Neural progenitor cell (in vitro differentiated cells): ENCODE results near the gene TRAF6. TPM values are rescaled to one million over a fixed set of nuclear protein-coding genes. Genes with fewer than 3 reads are reported as not detected.

ENCODE experiments used
- DNase-seq: peaks from one replicate; pipeline ENCODE4 v3.0.0-alpha.2; 2016; ENCODE audit warnings: low spot score
- H2AFZ ChIP-seq: fragments of 200-600 bp; sonication (generic); replicated peaks from 2 replicates; pipeline ENCODE4 v1.6.1; 2016; ENCODE audit warnings: antibody characterized with exemption
- H3F3A ChIP-seq: fragments of 200-600 bp; sonication (generic); 2 replicates; pipeline ENCODE4 v1.6.1; 2016; ENCODE audit warnings: antibody characterized with exemption, low read depth
- H3K27ac ChIP-seq: fragments of 200-600 bp; sonication (generic); 2 replicates; pipeline ENCODE4 v1.5.1; 2016; ENCODE audit warnings: mild to moderate bottlenecking
- H3K27me3 ChIP-seq: fragments of 200-600 bp; sonication (generic); 2 replicates; pipeline ENCODE4 v1.6.1; 2016; ENCODE audit warnings: mild to moderate bottlenecking, moderate library complexity
- H3K36me3 ChIP-seq: fragments of 200-600 bp; sonication (generic); 2 replicates; pipeline ENCODE4 v1.5.1; 2016
- H3K4me1 ChIP-seq: fragments of 200-600 bp; sonication (generic); 2 replicates; pipeline ENCODE4 v1.6.1; 2016; ENCODE audit warnings: mixed run types
- H3K4me2 ChIP-seq: fragments of 200-600 bp; sonication (generic); 2 replicates; pipeline ENCODE4 v1.6.1; 2016
- H3K4me3 ChIP-seq: fragments of 200-600 bp; sonication (generic); 2 replicates; pipeline ENCODE4 v1.5.1; 2016
- H3K79me2 ChIP-seq: fragments of 200-600 bp; sonication (generic); 2 replicates; pipeline ENCODE4 v1.6.1; 2016; ENCODE audit warnings: low read depth
- H3K9ac ChIP-seq: fragments of 200-600 bp; sonication (generic); 2 replicates; pipeline ENCODE4 v1.6.1; 2016
- H3K9me3 ChIP-seq: fragments of 200-600 bp; sonication (generic); 2 replicates; pipeline ENCODE4 v1.5.1; 2016; ENCODE audit warnings: low read depth
- H4K20me1 ChIP-seq: fragments of 200-600 bp; sonication (generic); 2 replicates; pipeline ENCODE4 v1.6.1; 2016; ENCODE audit warnings: low read depth
- H3K27ac Mint-ChIP-seq: 3 replicates; pipeline ENCODE4 v1.8.0; 2021; ENCODE audit warnings: mixed read lengths
- H3K27me3 Mint-ChIP-seq: 2 replicates; pipeline ENCODE4 v1.8.0; 2022; ENCODE audit warnings: low read depth, mild to moderate bottlenecking, inconsistent platforms, moderate library complexity, mixed read lengths; ENCODE audit not compliant: insufficient read depth
- H3K36me3 Mint-ChIP-seq: 3 replicates; pipeline ENCODE4 v1.8.0; 2021; ENCODE audit warnings: mixed read lengths
- H3K4me1 Mint-ChIP-seq: 3 replicates; pipeline ENCODE4 v1.8.0; 2021; ENCODE audit warnings: mixed read lengths
- H3K4me3 Mint-ChIP-seq: 3 replicates; pipeline ENCODE4 v1.8.0; 2021; ENCODE audit warnings: mild to moderate bottlenecking, moderate library complexity, mixed read lengths
- H3K9me3 Mint-ChIP-seq: 3 replicates; pipeline ENCODE4 v1.8.0; 2020; ENCODE audit warnings: mixed read lengths
- EZH2 ChIP-seq: fragments of 200-600 bp; sonication (generic); IDR thresholded peaks from 2 replicates; pipeline ENCODE4 v1.6.1; 2017; ENCODE audit warnings: antibody characterized with exemption, mild to moderate bottlenecking, moderate library complexity
- EZH2phosphoT487 ChIP-seq: fragments of 200-600 bp; sonication (generic); IDR thresholded peaks from 2 replicates; pipeline ENCODE4 v1.6.1; 2017; ENCODE audit warnings: antibody characterized with exemption
- total RNA-seq: library from RNA; depleted of rRNA; stranded (reverse); fragments of >200 nt; gene quantifications from 2 replicates; pipeline ENCODE4 v1.2.3, GENCODE V29; 2015; ENCODE audit warnings: low replicate concordance
- TF ChIP-seq, protein P1 (sequence below): fragments of 200-600 bp; sonication (generic); IDR thresholded peaks from 2 replicates; pipeline ENCODE4 v1.5.1; 2017; ENCODE audit warnings: antibody characterized with exemption, mild to moderate bottlenecking

Gene TRAF6
- total RNA-seq, 1 donor from 2014 or later = 11.5 TPM

DNA sequence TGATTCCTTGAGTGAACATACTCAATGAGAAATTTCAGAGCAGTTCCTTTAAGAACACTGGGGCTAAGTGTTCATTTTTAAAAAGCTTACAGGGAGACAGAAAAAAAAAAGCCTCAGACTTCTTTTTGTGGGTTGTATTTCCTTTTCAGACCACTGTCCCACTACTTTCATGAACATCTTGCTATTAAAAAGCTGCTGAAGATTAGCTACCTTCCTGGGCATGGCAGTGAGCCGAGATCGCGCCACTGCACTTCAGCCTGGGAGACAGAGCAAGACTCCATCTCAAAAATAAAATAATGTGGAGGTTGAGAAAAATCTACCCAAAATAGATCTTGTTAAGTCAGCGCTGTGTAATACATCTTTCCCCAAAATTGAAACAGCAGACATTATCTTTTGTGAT, 10.8 kb downstream of the TRAF6 start:
- no peaks in the 10 kb centered on the region for H3K9me3 ChIP-seq
- no peak overlapping the region for H3K4me2 ChIP-seq
- DNase-seq = no peak
- no peaks in the 10 kb centered on the region for H4K20me1 ChIP-seq
- H3K27ac ChIP-seq = no peak overlapping the region
- H3K27me3 Mint-ChIP-seq = no peaks in the 10 kb centered on the region
- no peak for TF ChIP-seq EZH2phosphoT487
- TF ChIP-seq EZH2 = no peak
- TF ChIP-seq, protein P1, sequence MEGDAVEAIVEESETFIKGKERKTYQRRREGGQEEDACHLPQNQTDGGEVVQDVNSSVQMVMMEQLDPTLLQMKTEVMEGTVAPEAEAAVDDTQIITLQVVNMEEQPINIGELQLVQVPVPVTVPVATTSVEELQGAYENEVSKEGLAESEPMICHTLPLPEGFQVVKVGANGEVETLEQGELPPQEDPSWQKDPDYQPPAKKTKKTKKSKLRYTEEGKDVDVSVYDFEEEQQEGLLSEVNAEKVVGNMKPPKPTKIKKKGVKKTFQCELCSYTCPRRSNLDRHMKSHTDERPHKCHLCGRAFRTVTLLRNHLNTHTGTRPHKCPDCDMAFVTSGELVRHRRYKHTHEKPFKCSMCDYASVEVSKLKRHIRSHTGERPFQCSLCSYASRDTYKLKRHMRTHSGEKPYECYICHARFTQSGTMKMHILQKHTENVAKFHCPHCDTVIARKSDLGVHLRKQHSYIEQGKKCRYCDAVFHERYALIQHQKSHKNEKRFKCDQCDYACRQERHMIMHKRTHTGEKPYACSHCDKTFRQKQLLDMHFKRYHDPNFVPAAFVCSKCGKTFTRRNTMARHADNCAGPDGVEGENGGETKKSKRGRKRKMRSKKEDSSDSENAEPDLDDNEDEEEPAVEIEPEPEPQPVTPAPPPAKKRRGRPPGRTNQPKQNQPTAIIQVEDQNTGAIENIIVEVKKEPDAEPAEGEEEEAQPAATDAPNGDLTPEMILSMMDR = no peak
- no peaks in the 10 kb centered on the region for H3K4me1 ChIP-seq
- H3K36me3 ChIP-seq = peaks cover 10% of the 10 kb centered on the region
- H3K4me3 ChIP-seq = no peak overlapping the region
- H3F3A ChIP-seq = peaks cover 9% of the 10 kb centered on the region
- H3K9ac ChIP-seq = no peak overlapping the region
- H3K4me1 Mint-ChIP-seq = peaks cover 33% of the 10 kb centered on the region
- no peak overlapping the region for H3K4me3 Mint-ChIP-seq
- H3K36me3 Mint-ChIP-seq = peaks cover 13% of the 10 kb centered on the region
- H3K9me3 Mint-ChIP-seq = no peaks in the 10 kb centered on the region
- H3K27me3 ChIP-seq = no peaks in the 10 kb centered on the region
- peak overlapping the region; percentile 4 for H3K27ac Mint-ChIP-seq
- H2AFZ ChIP-seq = no peak overlapping the region
- peaks cover 29% of the 10 kb centered on the region for H3K79me2 ChIP-seq

DNA sequence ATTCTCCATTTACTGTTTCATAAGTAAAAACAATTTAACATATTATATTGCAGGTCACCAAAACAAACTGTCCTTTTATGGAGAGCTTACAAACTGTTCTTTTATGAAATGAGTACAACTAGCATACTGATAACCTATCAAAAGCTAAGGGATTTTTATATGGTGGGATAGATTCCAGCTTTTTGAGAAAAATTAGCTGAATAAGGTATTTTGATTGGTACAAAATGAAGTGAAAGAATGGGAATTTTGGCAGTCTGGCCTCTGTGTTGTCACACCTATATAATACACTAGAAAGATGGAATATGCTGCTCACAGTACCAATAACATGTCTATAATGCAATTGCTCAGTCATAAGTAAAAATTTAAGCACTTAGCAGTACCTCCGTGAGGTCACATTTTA, 11.4 kb downstream of the TRAF6 start:
- H3K4me2 ChIP-seq = no peak overlapping the region
- no peak overlapping the region for H3K27ac ChIP-seq
- H3K27me3 ChIP-seq = no peaks in the 10 kb centered on the region
- no peak overlapping the region for H3K4me3 Mint-ChIP-seq
- no peak for TF ChIP-seq EZH2
- TF ChIP-seq EZH2phosphoT487 = no peak
- TF ChIP-seq, protein P1 = no peak
- peaks cover 10% of the 10 kb centered on the region for H3K36me3 ChIP-seq
- peaks cover 23% of the 10 kb centered on the region for H3K79me2 ChIP-seq
- H3K9me3 Mint-ChIP-seq = no peaks in the 10 kb centered on the region
- H4K20me1 ChIP-seq = no peaks in the 10 kb centered on the region
- no peak overlapping the region for H3K27ac Mint-ChIP-seq
- peaks cover 33% of the 10 kb centered on the region for H3K4me1 Mint-ChIP-seq
- H3K27me3 Mint-ChIP-seq = no peaks in the 10 kb centered on the region
- no peak overlapping the region for H3K4me3 ChIP-seq
- H3K9ac ChIP-seq = no peak overlapping the region
- H3K36me3 Mint-ChIP-seq = peaks cover 9% of the 10 kb centered on the region
- no peaks in the 10 kb centered on the region for H3K9me3 ChIP-seq
- no peak overlapping the region for H2AFZ ChIP-seq
- H3K4me1 ChIP-seq = no peaks in the 10 kb centered on the region
- no peak for DNase-seq
- H3F3A ChIP-seq = peaks cover 15% of the 10 kb centered on the region

DNA sequence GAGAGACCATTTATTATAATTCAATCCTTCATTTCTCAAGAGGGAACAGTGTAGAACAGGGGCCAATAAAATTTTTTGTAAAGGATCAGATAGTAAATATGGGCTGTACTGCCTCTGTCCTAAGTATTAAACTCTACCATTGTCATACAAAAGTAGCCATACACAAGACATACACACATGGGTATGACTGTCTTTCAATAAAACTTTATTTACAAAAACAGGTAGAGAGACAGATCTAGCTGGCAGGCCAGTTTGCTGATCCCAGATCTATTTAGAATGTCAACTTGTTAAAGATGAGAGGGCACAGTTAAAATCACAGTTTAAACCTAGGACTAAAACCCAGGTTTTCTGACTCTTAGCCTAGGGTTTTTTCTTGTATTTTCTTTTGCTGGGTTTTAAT, 16.7 kb downstream of the TRAF6 start:
- peaks cover 16% of the 10 kb centered on the region for H3K36me3 ChIP-seq

More for the DNA sequence above, 16.7 kb downstream of the TRAF6 start:
- Histone ChIP-seq H3K27ac (no peak overlapping the region), H3K4me2 (no peak overlapping the region), H3K9ac (no peak overlapping the region), H3K79me2 (no peaks in the 10 kb centered on the region), H3K9me3 (no peaks in the 10 kb centered on the region), H3K4me3 (no peak overlapping the region), H3K4me1 (no peaks in the 10 kb centered on the region), H2AFZ (no peak overlapping the region), H3F3A (peaks cover 22% of the 10 kb centered on the region), H3K27me3 (no peaks in the 10 kb centered on the region), H4K20me1 (no peaks in the 10 kb centered on the region)
- Mint-ChIP-seq H3K36me3 (peaks cover 25% of the 10 kb centered on the region), H3K9me3 (no peaks in the 10 kb centered on the region), H3K4me3 (no peak overlapping the region), H3K27me3 (no peaks in the 10 kb centered on the region), H3K27ac (no peak overlapping the region), H3K4me1 (no peaks in the 10 kb centered on the region)
- no peak for TF ChIP-seq EZH2
- TF ChIP-seq EZH2phosphoT487 = no peak
- TF ChIP-seq, protein P1 = no peak
- no peak for DNase-seq
